Activated gamma-delta T cell (primary cell): ENCODE data around the gene PROKR2.

Source experiments
- DNase-seq: peaks from one replicate; lab custom pipeline; 2025; lab: John Stamatoyannopoulos, UW
- total RNA-seq, 2 donors: gene quantifications; one replicate each; lab custom pipeline; 2026; lab: John Stamatoyannopoulos, UW

PROKR2 gene
- 0 reads per million in 2 donors for total RNA-seq

GRCh38 chr20:5316188-5317158, at the start of gene PROKR2:
Gene PROKR2 (minus strand): TSS chr20:5316954. CDS start chr20:5314369, 2,585 bp downstream.
- no peak for DNase-seq

- DNase-seq: no peak
Measured at GRCh38 chr20:5364997-5365597, 48.3 kb upstream of the PROKR2 start.

GRCh38 chr20:5364136-5364821, 47.5 kb upstream of the PROKR2 start:
- DNase-seq: no peak

DNA sequence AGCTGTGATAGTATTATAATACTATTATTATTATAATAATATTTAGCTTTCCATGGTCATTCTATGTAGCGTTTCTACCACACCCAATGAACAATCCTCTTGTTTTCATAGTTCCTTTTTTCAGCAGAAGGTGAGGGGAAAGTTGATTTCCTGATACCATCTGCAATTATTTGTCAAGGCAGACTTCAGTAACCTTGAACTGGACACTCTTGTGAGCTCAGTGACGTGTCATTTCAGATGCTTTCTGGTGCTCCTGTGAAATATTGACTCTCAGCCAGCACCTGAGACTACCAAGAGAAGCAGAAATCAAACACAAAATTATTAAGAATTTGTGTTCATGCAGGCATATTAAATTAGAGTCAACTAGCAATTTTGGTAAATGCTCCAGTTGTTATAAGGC, 46.0 kb upstream of the PROKR2 start:
- DNase-seq: no peak

- no peak for DNase-seq
Measured at GRCh38 chr20:5361176-5361575, 44.4 kb upstream of the PROKR2 start.

DNA sequence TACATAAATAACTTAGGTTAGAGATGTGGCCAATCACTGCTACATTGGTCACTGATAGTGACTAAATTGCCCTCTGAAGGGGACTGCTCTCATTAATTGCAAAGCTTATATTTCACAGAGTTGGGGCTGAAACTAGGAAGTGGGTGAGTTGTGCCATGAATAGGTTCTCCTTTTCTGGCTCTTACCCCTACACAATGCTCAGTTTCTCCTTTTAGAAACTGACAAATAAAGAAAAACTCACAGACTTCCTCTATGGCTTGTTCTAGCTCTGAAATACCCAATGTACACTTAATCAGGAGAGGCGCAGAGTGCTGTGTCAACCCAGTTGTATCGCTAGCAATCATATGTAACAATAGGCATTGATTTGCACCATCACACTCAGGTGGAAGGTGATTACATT, 41.2 kb upstream of the PROKR2 start:
- DNase-seq: no peak

DNA sequence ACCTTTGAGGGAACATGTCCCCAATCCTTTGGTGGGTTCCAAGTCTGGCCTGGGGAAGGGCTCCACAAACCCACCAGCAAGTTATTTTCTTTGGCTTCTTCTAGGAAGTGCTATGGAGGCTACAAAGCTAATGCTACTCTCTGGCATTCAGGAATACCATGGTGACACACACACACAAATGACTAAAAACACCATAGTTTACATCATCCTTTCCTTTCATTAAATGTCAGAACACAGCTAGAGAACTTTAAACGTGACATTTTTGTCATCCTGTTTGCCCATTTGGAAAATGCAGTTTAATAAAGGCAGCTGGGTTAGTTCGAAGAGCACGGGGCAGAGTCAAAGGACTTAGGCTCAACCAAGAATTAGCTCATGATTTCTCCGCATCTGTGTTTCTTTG, 40.2 kb upstream of the PROKR2 start:
- no peak for DNase-seq

- DNase-seq: no peak
Measured at GRCh38 chr20:5354901-5355300, 38.1 kb upstream of the PROKR2 start.

DNA sequence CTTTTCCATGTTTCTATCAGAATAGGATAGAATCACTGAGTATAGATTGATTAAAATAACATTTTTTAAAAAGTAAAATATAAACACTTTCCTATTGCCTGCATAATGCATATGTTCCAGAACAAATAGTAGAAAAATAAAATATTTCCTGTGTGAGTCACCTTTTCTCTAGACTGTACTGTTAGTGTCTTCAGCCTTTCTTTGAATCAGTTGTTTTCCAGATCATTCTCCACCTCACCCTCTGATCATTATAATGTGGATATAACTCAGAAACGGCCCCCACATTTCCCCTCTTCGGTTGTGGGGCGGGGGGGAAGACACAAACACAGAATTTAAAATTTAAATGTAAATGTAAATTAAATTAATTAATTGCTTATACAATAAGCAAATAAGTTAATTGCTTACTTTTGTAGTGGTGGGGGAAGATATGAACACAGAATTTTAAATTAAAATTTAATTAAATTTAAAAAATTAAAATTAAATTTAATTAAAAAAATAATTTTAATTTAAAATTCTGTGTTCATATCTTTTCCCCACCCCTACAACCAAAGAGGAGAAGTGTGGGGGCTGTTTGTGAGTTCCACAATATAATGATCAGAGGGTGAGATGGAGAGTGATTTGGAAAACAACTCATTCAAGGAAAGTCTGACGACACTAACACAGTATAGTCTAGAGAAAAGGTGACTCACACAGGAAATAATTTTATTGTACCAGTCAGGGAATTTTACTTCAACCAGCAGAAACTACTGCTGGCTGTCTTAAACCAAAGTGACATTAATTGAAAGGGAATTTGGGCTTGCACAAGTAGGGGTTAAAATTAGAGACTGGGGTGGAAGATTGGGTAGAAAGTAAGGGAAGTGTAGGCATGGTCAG, 37.1 kb upstream of the PROKR2 start:
- DNase-seq: no peak

- no peak for DNase-seq
Measured at GRCh38 chr20:5349448-5349847, 32.7 kb upstream of the PROKR2 start.

DNA sequence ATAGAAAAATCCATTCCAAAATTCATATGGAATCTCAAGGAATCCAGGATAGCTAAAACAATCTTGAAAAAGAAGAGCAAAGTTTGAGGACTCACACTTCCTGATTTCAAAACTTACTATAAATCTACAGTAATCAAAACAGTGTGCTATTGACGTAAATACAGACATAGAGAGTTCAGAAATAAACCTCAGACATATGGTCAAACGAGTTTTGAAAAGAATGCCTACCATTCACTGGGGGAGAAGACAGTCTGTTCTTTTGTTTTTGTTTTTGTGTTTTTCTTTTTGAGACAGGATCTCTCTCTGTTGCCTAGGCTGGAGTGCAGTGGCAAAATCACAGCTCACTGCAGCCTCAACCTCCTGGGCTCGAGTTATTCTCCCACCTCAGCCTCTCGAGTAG, 25.3 kb upstream of the PROKR2 start:
- no peak for DNase-seq

DNA sequence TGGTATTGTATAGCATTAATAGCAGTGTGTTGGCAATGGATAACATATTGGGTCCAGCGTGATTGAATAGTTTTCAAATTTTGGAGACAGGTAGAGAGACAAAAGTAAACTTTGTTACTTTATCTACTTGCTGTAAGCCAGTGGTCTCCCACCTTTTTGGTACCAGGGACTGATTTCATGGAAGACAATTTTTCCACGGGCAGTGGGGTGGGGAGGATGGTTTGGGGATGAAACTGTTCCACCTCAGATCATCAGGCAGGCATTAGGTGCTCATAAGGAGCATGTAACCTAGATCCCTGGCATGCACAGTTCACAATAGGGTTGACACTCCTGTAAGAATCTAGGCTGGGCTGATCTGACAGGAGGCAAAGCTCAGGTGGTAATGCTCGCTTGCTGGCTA, 14.6 kb upstream of the PROKR2 start:
- no peak for DNase-seq

DNA sequence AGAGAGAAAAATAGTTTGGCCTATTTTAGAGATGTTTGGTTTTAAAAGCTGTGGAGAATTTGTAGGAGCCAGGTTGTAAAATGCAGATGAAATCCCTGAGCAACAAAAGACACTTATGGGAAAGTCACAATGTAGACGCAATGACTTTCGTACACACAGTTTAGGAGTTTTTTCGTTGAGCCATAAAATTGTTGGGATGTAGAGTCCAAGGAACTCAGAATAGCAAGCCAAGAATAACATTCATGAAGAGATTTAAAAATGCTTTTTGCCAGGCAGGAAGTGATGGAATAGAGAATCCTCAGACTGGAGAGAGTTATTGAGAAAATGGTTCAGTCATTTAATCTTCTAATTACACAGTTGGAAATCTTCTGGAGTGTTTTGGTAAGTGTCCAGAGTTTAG, 11.5 kb upstream of the PROKR2 start:
- no peak for DNase-seq

GRCh38 chr20:5327356-5327755, 10.6 kb upstream of the PROKR2 start:
- no peak for DNase-seq

GRCh38 chr20:5315807-5316187, 957 bp downstream of the PROKR2 start:
- no peak for DNase-seq

DNA sequence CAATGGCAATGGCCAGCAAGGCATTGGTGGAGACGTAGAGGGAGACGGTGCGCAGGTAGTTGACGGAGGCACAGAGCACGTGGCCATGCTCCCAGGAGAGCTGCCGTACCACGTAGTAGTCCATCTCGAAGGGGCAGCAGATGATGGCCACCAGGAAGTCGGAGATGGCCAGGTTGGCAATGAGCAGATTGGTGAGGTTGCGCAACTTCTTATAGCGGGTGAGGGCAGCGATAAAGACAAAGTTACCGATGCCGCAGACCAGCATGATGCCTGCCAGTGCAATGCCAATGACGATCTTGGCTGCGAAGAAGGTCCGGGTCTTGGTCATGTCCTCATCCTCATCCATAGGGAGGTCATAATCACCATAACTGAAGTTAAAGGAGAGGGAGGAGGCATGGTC, 2.8 kb downstream of the PROKR2 start:
- no peak for DNase-seq

DNA sequence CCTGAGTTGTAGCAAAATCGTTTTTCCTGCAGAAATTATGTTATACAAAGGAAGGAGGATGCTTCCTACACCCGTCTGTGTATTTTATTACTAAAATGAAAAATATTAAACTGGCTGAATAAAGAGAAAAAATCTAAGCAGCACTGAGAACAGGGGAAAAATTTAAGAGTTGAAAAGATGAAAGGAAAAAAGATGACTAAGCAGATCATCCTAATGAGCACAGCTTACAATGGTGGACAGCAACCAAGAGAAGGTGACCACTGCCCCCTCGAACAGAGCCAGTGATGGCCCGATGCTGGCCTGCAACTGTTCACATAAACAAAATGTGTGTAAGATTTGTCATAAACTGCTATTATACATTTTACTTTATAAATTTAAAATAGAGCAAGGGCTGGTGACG, 4.2 kb downstream of the PROKR2 start:
- no peak for DNase-seq

- no peak for DNase-seq
Measured at GRCh38 chr20:5309971-5310370, 6.8 kb downstream of the PROKR2 start.

DNA sequence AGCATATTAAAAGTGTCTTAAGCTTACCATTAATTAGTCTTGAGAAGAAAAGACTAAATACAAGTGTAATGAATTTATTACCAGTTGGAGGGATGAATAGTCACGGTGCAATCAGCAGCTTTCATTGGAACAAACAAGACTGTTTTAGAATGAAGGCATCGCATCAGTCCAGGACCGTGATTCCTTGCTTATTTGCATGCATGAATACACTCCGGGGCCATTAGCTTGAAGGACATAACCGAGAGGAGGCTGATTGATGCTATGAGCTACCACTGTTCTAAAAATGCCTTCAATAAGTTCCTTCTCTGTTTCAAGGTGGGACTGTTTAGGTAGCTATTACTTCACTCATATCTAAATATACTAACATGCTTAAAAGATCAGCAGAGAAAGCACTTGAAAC, 17.9 kb downstream of the PROKR2 start:
- DNase-seq: no peak

DNA sequence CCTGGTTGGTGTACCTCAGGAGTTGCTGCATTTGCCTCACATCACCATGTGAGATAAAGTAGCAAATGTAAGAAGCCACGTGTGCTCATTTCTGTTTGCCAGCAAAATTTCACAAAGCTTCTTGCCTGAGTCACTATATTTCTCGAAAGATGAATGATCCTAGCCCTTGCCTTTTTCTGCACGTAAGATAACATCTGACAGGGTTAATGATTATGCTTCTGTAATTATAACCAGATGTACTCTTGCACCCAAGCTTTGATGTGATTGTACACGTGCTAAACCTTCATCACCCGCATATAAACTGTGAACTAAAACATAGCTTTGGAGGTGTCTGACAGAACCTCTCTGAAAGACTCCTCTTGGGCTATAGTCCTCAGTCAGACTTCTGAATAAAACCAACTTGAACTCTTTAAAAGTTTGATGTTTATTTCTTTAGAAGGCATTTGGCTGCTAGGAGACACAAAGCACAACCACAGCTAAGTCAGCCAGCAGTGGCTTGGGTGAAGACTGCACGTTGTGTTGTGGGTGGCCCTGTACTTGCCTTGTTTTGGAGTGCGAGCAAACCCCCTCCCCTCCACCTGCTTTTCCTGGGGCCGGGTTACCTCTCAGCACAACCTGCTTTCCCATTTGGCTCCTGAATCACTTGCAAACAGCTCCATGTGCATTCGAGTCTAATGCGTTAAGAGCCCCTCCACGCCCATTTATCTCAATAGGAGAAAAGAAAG, 19.3 kb downstream of the PROKR2 start:
- DNase-seq: no peak

DNA sequence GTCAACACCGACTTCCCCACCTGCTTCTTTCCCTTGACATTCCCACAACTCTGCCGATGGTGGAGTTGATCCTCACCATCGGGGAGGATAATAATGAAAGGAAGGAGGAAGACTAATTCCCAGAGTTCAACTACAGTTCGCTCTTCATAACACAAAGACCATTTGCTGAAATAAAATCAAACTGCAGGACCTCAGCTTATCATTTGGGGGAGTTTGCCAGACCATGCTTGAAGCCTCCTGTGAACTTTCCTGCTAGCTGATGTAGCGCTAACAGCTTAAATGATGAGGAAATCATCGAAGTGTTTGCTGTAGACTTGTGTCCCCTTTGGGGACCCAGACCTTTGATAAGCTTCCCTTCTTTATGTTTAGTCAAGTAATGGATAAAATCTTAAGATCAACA, 26.2 kb downstream of the PROKR2 start:
- DNase-seq: no peak
